ENCODE measurements around the gene POLR2F. TPM values are rescaled to one million over a fixed set of nuclear protein-coding genes. Genes with fewer than 3 reads are reported as not detected.

POLR2F gene
- total RNA-seq, 2 experiments from 2014 or later: 20.2 to 21.1 TPM

DNA sequence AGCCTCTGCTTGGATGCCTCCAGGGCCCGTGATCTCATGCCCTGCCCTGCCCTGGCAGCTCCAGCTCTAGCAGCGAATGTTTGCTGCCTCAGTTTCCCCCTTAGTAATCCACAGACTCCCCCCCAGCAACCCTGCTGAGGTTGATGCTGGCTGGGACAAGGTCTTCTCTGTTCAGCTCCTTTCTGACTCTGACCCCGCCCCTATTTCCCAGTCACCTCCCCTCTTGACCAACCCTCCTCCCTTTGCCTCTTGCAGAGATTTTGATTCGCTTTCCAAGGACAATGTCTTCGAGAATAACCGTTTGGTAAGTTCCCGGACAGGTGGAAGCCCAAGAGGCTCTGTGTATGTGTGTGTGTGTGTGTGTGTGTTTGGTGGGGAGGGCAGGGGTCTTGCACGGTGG lies 41.8 kb upstream of the POLR2F start:
- ATAC-seq (ENCODE audit: poor library complexity) (no peak), DNase-seq (peak in 1 of 14 experiments; percentile 6)
- CTCF ChIA-PET: interaction anchor here (1.1 kb wide), 1 partner anchor 22 kb away, joined by 3 read pairs; no protein-coding TSS in a partner anchor
- Histone ChIP-seq H3K27ac (ENCODE audit: low read depth in 1 of 2, low read length in 2 of 2) (no peak overlapping the region), H3K27me3 (ENCODE audit: control insufficient read depth in 1 of 2, insufficient read depth in 2 of 2, low read length in 2 of 2) (no peaks in the 10 kb centered on the region), H3K36me3 (ENCODE audit: insufficient read depth, low read length) (peaks cover 13% of the 10 kb centered on the region), H3K4me1 (ENCODE audit: insufficient read depth, low read length) (peaks cover 17% of the 10 kb centered on the region), H3K4me3 (ENCODE audit: low read length) (no peak overlapping the region), H3K9me3 (ENCODE audit: control insufficient read depth in 1 of 2, insufficient read depth in 1 of 2, low read length in 2 of 2) (no peaks in the 10 kb centered on the region)
- peak overlapping the region; percentile 9 for H3K27ac Mint-ChIP-seq
- H3K27me3 Mint-ChIP-seq: no peaks in the 10 kb centered on the region
- POLR2A ChIA-PET: no interaction called here
- TF ChIP-seq, protein P1, sequence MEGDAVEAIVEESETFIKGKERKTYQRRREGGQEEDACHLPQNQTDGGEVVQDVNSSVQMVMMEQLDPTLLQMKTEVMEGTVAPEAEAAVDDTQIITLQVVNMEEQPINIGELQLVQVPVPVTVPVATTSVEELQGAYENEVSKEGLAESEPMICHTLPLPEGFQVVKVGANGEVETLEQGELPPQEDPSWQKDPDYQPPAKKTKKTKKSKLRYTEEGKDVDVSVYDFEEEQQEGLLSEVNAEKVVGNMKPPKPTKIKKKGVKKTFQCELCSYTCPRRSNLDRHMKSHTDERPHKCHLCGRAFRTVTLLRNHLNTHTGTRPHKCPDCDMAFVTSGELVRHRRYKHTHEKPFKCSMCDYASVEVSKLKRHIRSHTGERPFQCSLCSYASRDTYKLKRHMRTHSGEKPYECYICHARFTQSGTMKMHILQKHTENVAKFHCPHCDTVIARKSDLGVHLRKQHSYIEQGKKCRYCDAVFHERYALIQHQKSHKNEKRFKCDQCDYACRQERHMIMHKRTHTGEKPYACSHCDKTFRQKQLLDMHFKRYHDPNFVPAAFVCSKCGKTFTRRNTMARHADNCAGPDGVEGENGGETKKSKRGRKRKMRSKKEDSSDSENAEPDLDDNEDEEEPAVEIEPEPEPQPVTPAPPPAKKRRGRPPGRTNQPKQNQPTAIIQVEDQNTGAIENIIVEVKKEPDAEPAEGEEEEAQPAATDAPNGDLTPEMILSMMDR (IDR thresholded peaks at IDR 0.05): no peak
- H3K36me3 Mint-ChIP-seq (ENCODE audit: low read depth): peaks cover 20% of the 10 kb centered on the region
- H3K9me3 Mint-ChIP-seq: no peaks in the 10 kb centered on the region
- H3K4me1 Mint-ChIP-seq (ENCODE audit: low read depth): peaks cover 34% of the 10 kb centered on the region
- no peak overlapping the region for H3K4me3 Mint-ChIP-seq
- intact Hi-C loops (cut with DNase I, micrococcal nuclease): no loop called here

- H3K4me1 Mint-ChIP-seq (ENCODE audit: low read depth): peaks cover 29% of the 10 kb centered on the region
- ChIA-PET POLR2A (no interaction called here), CTCF (no interaction called here)
- H3K4me3 Mint-ChIP-seq: no peak overlapping the region
- no peaks in the 10 kb centered on the region for H3K9me3 Mint-ChIP-seq
- H3K36me3 ChIP-seq (ENCODE audit: insufficient read depth, low read length): peaks cover 16% of the 10 kb centered on the region
- intact Hi-C loops (cut with DNase I, micrococcal nuclease): no loop called here
- H3K27me3 Mint-ChIP-seq: no peaks in the 10 kb centered on the region
- ATAC-seq (ENCODE audit: poor library complexity) (no peak), DNase-seq (peak in 1 of 14 experiments; percentile 28)
- TF ChIP-seq, protein P1 (IDR thresholded peaks at IDR 0.05): no peak
- no peak overlapping the region for H3K27ac ChIP-seq (ENCODE audit: low read depth in 1 of 2, low read length in 2 of 2)
- no peaks in the 10 kb centered on the region for H3K9me3 ChIP-seq (ENCODE audit: control insufficient read depth in 1 of 2, insufficient read depth in 1 of 2, low read length in 2 of 2)
- H3K27ac Mint-ChIP-seq: no peak overlapping the region
- no peaks in the 10 kb centered on the region for H3K27me3 ChIP-seq (ENCODE audit: control insufficient read depth in 1 of 2, insufficient read depth in 2 of 2, low read length in 2 of 2)
- peaks cover 20% of the 10 kb centered on the region for H3K36me3 Mint-ChIP-seq (ENCODE audit: low read depth)
- H3K4me1 ChIP-seq (ENCODE audit: insufficient read depth, low read length): peaks cover 12% of the 10 kb centered on the region
- no peak overlapping the region for H3K4me3 ChIP-seq (ENCODE audit: low read length)
Observed at GRCh38 chr22:37912171-37912570, 41.3 kb upstream of the POLR2F start.

GRCh38 chr22:37913233-37913721 lies 40.2 kb upstream of the POLR2F start:
- H3K36me3 Mint-ChIP-seq (ENCODE audit: low read depth): peaks cover 26% of the 10 kb centered on the region
- POLR2A ChIA-PET: no interaction called here
- Histone ChIP-seq H3K27me3 (ENCODE audit: control insufficient read depth in 1 of 2, insufficient read depth in 2 of 2, low read length in 2 of 2) (no peaks in the 10 kb centered on the region), H3K4me3 (ENCODE audit: low read length) (no peak overlapping the region), H3K36me3 (ENCODE audit: insufficient read depth, low read length) (peaks cover 27% of the 10 kb centered on the region), H3K9me3 (ENCODE audit: control insufficient read depth in 1 of 2, insufficient read depth in 1 of 2, low read length in 2 of 2) (no peaks in the 10 kb centered on the region), H3K4me1 (ENCODE audit: insufficient read depth, low read length) (peaks cover 2% of the 10 kb centered on the region), H3K27ac (ENCODE audit: low read depth in 1 of 2, low read length in 2 of 2) (no peak overlapping the region)
- DNase-seq (peak in 1 of 14 experiments; percentile 17), ATAC-seq (ENCODE audit: poor library complexity) (no peak)
- peaks cover 20% of the 10 kb centered on the region for H3K4me1 Mint-ChIP-seq (ENCODE audit: low read depth)
- CTCF ChIA-PET: no interaction called here
- H3K9me3 Mint-ChIP-seq: no peaks in the 10 kb centered on the region
- no peak overlapping the region for H3K4me3 Mint-ChIP-seq
- H3K27me3 Mint-ChIP-seq: no peaks in the 10 kb centered on the region
- H3K27ac Mint-ChIP-seq: no peak overlapping the region
- intact Hi-C loops (cut with DNase I, micrococcal nuclease): no loop called here
- TF ChIP-seq, protein P1 (IDR thresholded peaks at IDR 0.05): no peak
